A549 (cell line): ENCODE results near the gene NTN1.
A peak's percentile ranks its signal among the peaks of the same experiment; 100 is the strongest.

Source experiments
- CBX8 ChIP-seq: fragments of 200-600 bp; sonication (generic); IDR thresholded peaks from 2 replicates; pipeline ENCODE4 v1.6.1; 2016
- CEBPB ChIP-seq, 2 experiments: fragments of >200 bp in 1 of 2; sonication (Bioruptor Twin) in 1 of 2; formaldehyde crosslinking in 1 of 2; IDR thresholded peaks; 2 replicates each; pipeline ENCODE4 v1.6.1; 2012 to 2016
- EP300 ChIP-seq, 2 experiments: fragments of >200 bp; sonication (Bioruptor Twin); formaldehyde crosslinking; IDR thresholded peaks; 2 replicates in 1 of 2; 3 replicates in 1 of 2; pipeline ENCODE4 v1.6.1; 2016 to 2017
- FOSL2 ChIP-seq, 2 experiments: fragments of 450-650 bp in 1 of 2; fragments of >200 bp in 1 of 2; sonication (Bioruptor Twin) in 1 of 2; formaldehyde crosslinking; IDR thresholded peaks; 2 replicates each; pipeline versions ENCODE4 v1.5.0 to v1.6.1; 2016 to 2020; ENCODE audit warnings: mild to moderate bottlenecking in 1 of 2, moderate library complexity in 1 of 2
- POLR2A ChIP-seq: IDR thresholded peaks from 2 replicates; pipeline ENCODE4 v1.6.1; 2012; ENCODE audit warnings: mild to moderate bottlenecking, low read length
- RNF2 ChIP-seq: fragments of 200-600 bp; sonication (generic); IDR thresholded peaks from 2 replicates; pipeline ENCODE4 v1.6.1; 2016; ENCODE audit warnings: low read depth, mild to moderate bottlenecking, antibody characterized with exemption, moderate library complexity, borderline replicate concordance
- TF ChIP-seq, protein P1 (sequence below): fragments of >200 bp; sonication (Bioruptor Twin); formaldehyde crosslinking; IDR thresholded peaks from 3 replicates; pipeline ENCODE4 v1.5.1; 2016

DNA sequence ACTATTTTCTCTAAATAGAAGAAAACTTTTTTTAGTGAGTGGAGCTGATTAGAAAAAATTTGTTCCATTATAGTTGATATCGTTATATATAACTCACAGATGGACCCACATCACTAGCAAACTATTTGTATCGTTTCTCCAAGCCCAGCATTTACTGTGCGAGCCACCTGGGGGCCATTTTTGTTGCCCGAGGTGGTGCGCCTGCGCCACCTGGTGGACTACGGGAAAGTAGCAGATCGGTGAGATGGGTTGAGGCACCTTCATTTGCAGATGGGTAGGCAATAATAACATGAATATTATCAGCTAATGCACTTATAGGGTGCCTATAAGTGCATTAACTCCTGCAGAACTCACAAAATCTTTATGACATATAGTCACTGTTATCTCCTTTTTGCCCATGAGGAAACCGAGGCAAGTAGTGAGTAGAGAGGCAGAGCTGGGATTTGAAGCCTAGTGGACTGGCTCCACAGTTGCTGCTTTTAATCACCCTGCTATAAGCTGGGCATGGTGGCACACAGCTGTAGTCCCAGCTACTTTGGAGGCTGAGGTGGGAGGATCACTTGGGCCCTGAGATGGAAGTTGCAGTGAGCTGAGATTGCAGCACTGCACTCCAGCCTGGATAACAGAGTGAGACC is 23.2 kb upstream of the NTN1 start:
- TF ChIP-seq CEBPB (IDR thresholded peaks at IDR 0.05) (no peak), CBX8 (no peak), POLR2A (no peak), RNF2 (no peak), EP300 (IDR thresholded peaks at IDR 0.05) (no peak), FOSL2 (IDR thresholded peaks at IDR 0.05) (no peak), FOSL2 (CRISPR knock-in tag; IDR thresholded peaks at IDR 0.05) (no peak)
- TF ChIP-seq, protein P1, sequence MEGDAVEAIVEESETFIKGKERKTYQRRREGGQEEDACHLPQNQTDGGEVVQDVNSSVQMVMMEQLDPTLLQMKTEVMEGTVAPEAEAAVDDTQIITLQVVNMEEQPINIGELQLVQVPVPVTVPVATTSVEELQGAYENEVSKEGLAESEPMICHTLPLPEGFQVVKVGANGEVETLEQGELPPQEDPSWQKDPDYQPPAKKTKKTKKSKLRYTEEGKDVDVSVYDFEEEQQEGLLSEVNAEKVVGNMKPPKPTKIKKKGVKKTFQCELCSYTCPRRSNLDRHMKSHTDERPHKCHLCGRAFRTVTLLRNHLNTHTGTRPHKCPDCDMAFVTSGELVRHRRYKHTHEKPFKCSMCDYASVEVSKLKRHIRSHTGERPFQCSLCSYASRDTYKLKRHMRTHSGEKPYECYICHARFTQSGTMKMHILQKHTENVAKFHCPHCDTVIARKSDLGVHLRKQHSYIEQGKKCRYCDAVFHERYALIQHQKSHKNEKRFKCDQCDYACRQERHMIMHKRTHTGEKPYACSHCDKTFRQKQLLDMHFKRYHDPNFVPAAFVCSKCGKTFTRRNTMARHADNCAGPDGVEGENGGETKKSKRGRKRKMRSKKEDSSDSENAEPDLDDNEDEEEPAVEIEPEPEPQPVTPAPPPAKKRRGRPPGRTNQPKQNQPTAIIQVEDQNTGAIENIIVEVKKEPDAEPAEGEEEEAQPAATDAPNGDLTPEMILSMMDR = peak; percentile 96
